ENCODE data around the gene GPX1. TPM values are rescaled to one million over a fixed set of nuclear protein-coding genes. Genes with fewer than 3 reads are reported as not detected.

The GPX1 gene
- total and polyA plus RNA-seq, 3 experiments from 2014 or later = 140 to 231 (median 223) TPM

Other genes starting within 250 kb of the GPX1 start
- 10 to 100 TPM; 71.8 to 73.9 TPM for gene USP19, start 237.5 kb downstream of the GPX1 start, total RNA-seq
- 32.8 TPM for gene USP19, start 237.5 kb downstream of the GPX1 start, polyA plus RNA-seq
- under 1 TPM; 0.58 to 0.77 TPM for gene LAMB2, start 225.3 kb downstream of the GPX1 start, total RNA-seq
- not detected for gene LAMB2, start 225.3 kb downstream of the GPX1 start, polyA plus RNA-seq
- 10 to 100 TPM; 32.1 to 34.2 TPM for gene CCDC71, start 192.0 kb downstream of the GPX1 start, total RNA-seq
- gene CCDC71, start 192.0 kb downstream of the GPX1 start, polyA plus RNA-seq = 0.94 TPM
- gene KLHDC8B, start 186.8 kb downstream of the GPX1 start, total RNA-seq = 1 to 10 TPM; 3.5 to 4.1 TPM
- gene KLHDC8B, start 186.8 kb downstream of the GPX1 start, polyA plus RNA-seq = 3.0 TPM
- gene C3orf62, start 81.1 kb downstream of the GPX1 start, total RNA-seq = 1 to 10 TPM; 6.1 to 6.6 TPM
- 1.8 TPM for gene C3orf62, start 81.1 kb downstream of the GPX1 start, polyA plus RNA-seq
- gene USP4, start 18.3 kb downstream of the GPX1 start, total RNA-seq = 10 to 100 TPM; 72.6 to 73.0 TPM
- gene USP4, start 18.3 kb downstream of the GPX1 start, polyA plus RNA-seq = 69.9 TPM
- 100 to 1,000 TPM; 478 to 506 TPM for gene RHOA, start 53.6 kb upstream of the GPX1 start, total RNA-seq
- 678 TPM for gene RHOA, start 53.6 kb upstream of the GPX1 start, polyA plus RNA-seq
- gene TCTA, start 54.1 kb upstream of the GPX1 start, total RNA-seq = 10 to 100 TPM; 21.3 to 23.2 TPM
- 38.4 TPM for gene TCTA, start 54.1 kb upstream of the GPX1 start, polyA plus RNA-seq
- 1 to 10 TPM; 1.3 to 1.6 TPM for gene AMT, start 64.1 kb upstream of the GPX1 start, total RNA-seq
- gene AMT, start 64.1 kb upstream of the GPX1 start, polyA plus RNA-seq = 0.62 TPM
- 10 to 100 TPM; 12.2 to 12.3 TPM for gene NICN1, start 71.0 kb upstream of the GPX1 start, total RNA-seq
- 7.0 TPM for gene NICN1, start 71.0 kb upstream of the GPX1 start, polyA plus RNA-seq
- gene DAG1, start 111.9 kb upstream of the GPX1 start, total RNA-seq = 10 to 100 TPM; 20.9 to 21.2 TPM
- gene DAG1, start 111.9 kb upstream of the GPX1 start, polyA plus RNA-seq = 7.5 TPM
- gene BSN, start 196.1 kb upstream of the GPX1 start, total RNA-seq = under 1 TPM; 0.33 to 0.46 TPM
- not detected for gene BSN, start 196.1 kb upstream of the GPX1 start, polyA plus RNA-seq